HepG2 (cell line): Measurements from ENCODE around the gene ARL6IP4. TPM values are rescaled to one million over a fixed set of nuclear protein-coding genes. Genes with fewer than 3 reads are reported as not detected.
A peak's percentile ranks its signal among the peaks of the same experiment; 100 is the strongest.

Experiments used
- ARHGAP35 ChIP-seq: sonication (generic); formaldehyde crosslinking; IDR thresholded peaks from 2 replicates; pipeline ENCODE4 v1.9.0; 2022; ENCODE audit warnings: mild to moderate bottlenecking, inconsistent platforms, moderate library complexity, missing genetic modification reagents, borderline replicate concordance
- ASH2L ChIP-seq: fragments of 300-600, 200-600 bp; sonication (generic); IDR thresholded peaks from 2 replicates; pipeline ENCODE4 v1.7.0; 2017; ENCODE audit warnings: low read depth, mild to moderate bottlenecking, moderate library complexity, mixed read lengths, low read length; ENCODE audit not compliant: insufficient read length
- CBX1 ChIP-seq: IDR thresholded peaks from one replicate; pipeline ENCODE4 v1.6.1; 2016; ENCODE audit warnings: antibody characterized with exemption, low read depth
- HDAC1 ChIP-seq: sonication (generic); formaldehyde crosslinking; IDR thresholded peaks from 2 replicates; pipeline ENCODE4 v1.5.1; 2020; ENCODE audit warnings: mild to moderate bottlenecking, missing genetic modification reagents
- MEF2D ChIP-seq: sonication (generic); formaldehyde crosslinking; IDR thresholded peaks from 2 replicates; pipeline ENCODE4 v1.5.1; 2020; ENCODE audit warnings: mild to moderate bottlenecking, missing genetic modification reagents
- NR2F6 ChIP-seq, 2 experiments: IDR thresholded peaks; 2 replicates each; pipeline ENCODE4 v1.6.1; 2016; ENCODE audit warnings: antibody characterized with exemption in 1 of 2, mild to moderate bottlenecking in 1 of 2
- SAP130 ChIP-seq: IDR thresholded peaks from 2 replicates; pipeline ENCODE4 v1.6.1; 2016; ENCODE audit warnings: low read depth
- TRIM24 ChIP-seq: sonication (generic); formaldehyde crosslinking; IDR thresholded peaks from 2 replicates; pipeline ENCODE4 v1.8.0; 2022; ENCODE audit warnings: mild to moderate bottlenecking, missing genetic modification reagents
- ZFP91 ChIP-seq: sonication (generic); formaldehyde crosslinking; IDR thresholded peaks from 2 replicates; pipeline ENCODE4 v1.9.0; 2022; ENCODE audit warnings: missing genetic modification reagents, mild to moderate bottlenecking, borderline replicate concordance
- ZFX ChIP-seq: sonication (generic); formaldehyde crosslinking; IDR thresholded peaks from 2 replicates; pipeline ENCODE4 v1.4.0; 2020; ENCODE audit warnings: mild to moderate bottlenecking, low read depth, missing genetic modification reagents, moderate library complexity
- ZMYM2 ChIP-seq: sonication (generic); formaldehyde crosslinking; IDR thresholded peaks from 2 replicates; pipeline ENCODE4 v1.8.0; 2022; ENCODE audit warnings: mild to moderate bottlenecking, missing genetic modification reagents
- ZNF264 ChIP-seq: sonication (generic); formaldehyde crosslinking; IDR thresholded peaks from 2 replicates; pipeline ENCODE4 v1.4.0; 2020; ENCODE audit warnings: missing genetic modification reagents
- ZNF281 ChIP-seq: sonication (generic); formaldehyde crosslinking; IDR thresholded peaks from 2 replicates; pipeline ENCODE4 v1.4.0; 2020; ENCODE audit warnings: missing genetic modification reagents, borderline replicate concordance
- ZNF292 ChIP-seq: sonication (generic); formaldehyde crosslinking; IDR thresholded peaks from 2 replicates; pipeline ENCODE4 v1.8.1; 2022; ENCODE audit warnings: mild to moderate bottlenecking, low read depth, missing genetic modification reagents, borderline replicate concordance
- ZNF562 ChIP-seq: sonication (generic); formaldehyde crosslinking; IDR thresholded peaks from 2 replicates; pipeline ENCODE4 v1.8.0; 2022; ENCODE audit warnings: missing genetic modification reagents, borderline replicate concordance
- ZNF687 ChIP-seq: sonication (generic); formaldehyde crosslinking; IDR thresholded peaks from 2 replicates; pipeline ENCODE4 v1.5.1; 2020; ENCODE audit warnings: mild to moderate bottlenecking, missing genetic modification reagents, moderate library complexity
- polyA plus RNA-seq, 8 experiments: library from polyadenylated mRNA; depleted of rRNA in 3 of 8; stranded (reverse) in 7 of 8; unstranded in 1 of 8; fragments of >200 nt; fragmentation: Illumina TruSeq in 4 of 8; extraction: Trizol in 4 of 8; gene quantifications; 2 replicates each; pipeline versions ENCODE4 v1.2.1 to v1.2.3, GENCODE V29; 2011 to 2016; ENCODE audit warnings: low read depth in 4 of 8, missing spikeins in 1 of 8, mixed read lengths in 1 of 8; ENCODE audit not compliant: insufficient read depth in 1 of 8
- total RNA-seq, 5 experiments: library from RNA; depleted of rRNA; stranded (reverse); fragments of >200 nt; fragmentation: Illumina TruSeq; extraction: Trizol; gene quantifications; 2 replicates each; pipeline ENCODE4 v1.2.3, GENCODE V29; 2016; ENCODE audit warnings: low read depth in 1 of 5

ARL6IP4 gene
- total and polyA plus RNA-seq, 2 of the 13 experiments (the other 11 are each of a cell fraction or from before 2014, with no cell fraction given) = 155 to 220 TPM

- TF ChIP-seq SAP130 (CRISPR knock-in tag) (peak; percentile 63; the same call in 1 of the 2 replicates), ZNF292 (CRISPR knock-in tag) (peak; percentile 34; the same call in 1 of the 2 replicates), ZFX (CRISPR knock-in tag) (peak; percentile 59; the same call in 1 of the 2 replicates), HDAC1 (CRISPR knock-in tag) (peak; percentile 52; the same call in 1 of the 2 replicates), ZNF264 (CRISPR knock-in tag) (peak; percentile 50; the same call in 1 of the 2 replicates), ASH2L (peak; percentile 31), ZMYM2 (CRISPR knock-in tag) (no peak), ZNF687 (peak; percentile 71), ZNF562 (CRISPR knock-in tag) (no peak), MEF2D (0 out of 2 replicates have a peak, but pooled peaks have one; percentile 33), ZFP91 (CRISPR knock-in tag) (peak; percentile 58; the same call in 1 of the 2 replicates), ARHGAP35 (CRISPR knock-in tag) (no peak), ZNF281 (CRISPR knock-in tag) (peak; percentile 58; the same call in 1 of the 2 replicates), CBX1 (no peak), TRIM24 (no peak), NR2F6 (IDR thresholded peaks at IDR 0.05) (no peak), NR2F6 (CRISPR knock-in tag; IDR thresholded peaks at IDR 0.05) (peak; percentile 16; the same call in 1 of the 2 replicates)
These were observed 15.8 kb upstream of the ARL6IP4 start (continued) for GRCh38 chr12:122964439-122965257.
